Uterus (tissue), 4 donors: Measurements from ENCODE around the gene CPT1C. TPM values are rescaled to one million over a fixed set of nuclear protein-coding genes. Genes with fewer than 3 reads are reported as not detected.

Experiments used
- DNase-seq, 2 donors: peaks; one replicate each; pipeline ENCODE4 v3.0.0-alpha.2; 2019 to 2020
- H3K27ac ChIP-seq, 2 donors: fragments of 200-600 bp; sonication (generic); 1 replicate in 1 of 2; 2 replicates in 1 of 2; pipeline ENCODE4 v1.5.1; 2016 to 2018
- H3K27me3 ChIP-seq, 2 donors: fragments of 200-600 bp; sonication (generic); one replicate each; pipeline ENCODE4 v1.5.1; 2018 to 2019; ENCODE audit warnings: control low read depth in 1 of 2
- H3K36me3 ChIP-seq, 2 donors: fragments of 200-600 bp; sonication (generic); one replicate each; pipeline ENCODE4 v1.5.1; 2019; ENCODE audit warnings: control low read depth in 1 of 2
- H3K4me1 ChIP-seq, 2 donors: fragments of 200-600 bp; sonication (generic); one replicate each; pipeline ENCODE4 v1.5.1; 2018 to 2019; ENCODE audit warnings: control low read depth in 1 of 2
- H3K4me3 ChIP-seq, 2 donors: fragments of 200-600 bp; sonication (generic); 1 replicate in 1 of 2; 2 replicates in 1 of 2; pipeline ENCODE4 v1.5.1; 2018 to 2019; ENCODE audit warnings: mild to moderate bottlenecking in 1 of 2
- H3K9me3 ChIP-seq, 2 donors: fragments of 200-600 bp; sonication (generic); one replicate each; pipeline ENCODE4 v1.5.1; 2019; ENCODE audit warnings: control low read depth in 1 of 2
- POLR2A ChIP-seq, 2 donors: fragments of 450-650 bp; IDR thresholded peaks; one replicate each; pipeline ENCODE4 v1.6.1; 2016; ENCODE audit warnings: antibody characterized with exemption in 2 of 2, mild to moderate bottlenecking in 1 of 2, moderate library complexity in 1 of 2
- intact Hi-C: fragments of 100-400 bp; cut with DNase I; formaldehyde crosslinking; loops from one replicate; pipeline ENCODE4 v1.15.1; 2023; ENCODE audit warnings: low total_unique reads
- total RNA-seq, 4 donors: library from RNA; depleted of rRNA in 3 of 4; stranded (reverse); fragments of >200 nt in 3 of 4; gene quantifications; one replicate each; pipeline versions ENCODE4 v1.1.0 to v1.2.4, GENCODE V29; 2014 to 2023
- TF ChIP-seq, protein P1 (sequence below), 4 experiments: fragments of 200-600 bp in 2 of 4; fragments of 450-650 bp in 2 of 4; sonication (generic) in 2 of 4; IDR thresholded peaks; one replicate each; pipeline ENCODE4 v1.5.1; 2016 to 2019; ENCODE audit warnings: antibody characterized with exemption in 4 of 4, mild to moderate bottlenecking in 2 of 4, moderate library complexity in 1 of 4
- donor health status: DM: yes; HTN: yes; CAD: no.

Gene CPT1C
- total RNA-seq, 4 donors from 2014 or later = 1.5 to 26.6 (median 12.2) TPM

DNA sequence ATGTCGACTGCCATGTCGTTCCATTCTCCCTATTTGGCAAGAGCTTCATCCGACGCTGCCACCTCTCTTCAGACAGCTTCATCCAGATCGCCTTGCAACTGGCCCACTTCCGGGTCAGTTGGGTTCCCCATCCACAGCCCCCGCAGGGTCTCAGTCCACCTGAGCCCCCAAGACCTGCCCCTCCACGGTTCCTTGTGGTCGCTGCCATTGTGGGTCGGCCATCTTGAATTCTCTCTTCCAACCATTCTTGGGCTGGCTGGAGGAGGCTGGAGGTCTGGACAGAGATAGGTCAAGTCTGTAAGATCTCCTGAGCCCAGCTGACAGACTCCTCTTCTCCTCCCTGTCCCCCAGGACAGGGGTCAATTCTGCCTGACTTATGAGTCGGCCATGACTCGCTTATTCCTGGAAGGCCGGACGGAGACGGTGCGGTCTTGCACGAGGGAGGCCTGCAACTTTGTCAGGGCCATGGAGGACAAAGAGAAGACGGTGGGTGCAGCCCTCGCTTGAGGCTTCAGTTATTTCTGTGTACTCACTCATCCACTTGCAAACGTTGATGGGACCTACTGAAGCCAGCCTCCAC is 19.5 kb downstream of the CPT1C start:
- Histone ChIP-seq H3K27me3 (no peaks in the 10 kb centered on the region), H3K27ac (no peak overlapping the region), H3K36me3 (no peaks in the 10 kb centered on the region), H3K4me1 (no peaks in the 10 kb centered on the region), H3K9me3 (no peaks in the 10 kb centered on the region), H3K4me3 (no peak overlapping the region)
- TF ChIP-seq, protein P1, sequence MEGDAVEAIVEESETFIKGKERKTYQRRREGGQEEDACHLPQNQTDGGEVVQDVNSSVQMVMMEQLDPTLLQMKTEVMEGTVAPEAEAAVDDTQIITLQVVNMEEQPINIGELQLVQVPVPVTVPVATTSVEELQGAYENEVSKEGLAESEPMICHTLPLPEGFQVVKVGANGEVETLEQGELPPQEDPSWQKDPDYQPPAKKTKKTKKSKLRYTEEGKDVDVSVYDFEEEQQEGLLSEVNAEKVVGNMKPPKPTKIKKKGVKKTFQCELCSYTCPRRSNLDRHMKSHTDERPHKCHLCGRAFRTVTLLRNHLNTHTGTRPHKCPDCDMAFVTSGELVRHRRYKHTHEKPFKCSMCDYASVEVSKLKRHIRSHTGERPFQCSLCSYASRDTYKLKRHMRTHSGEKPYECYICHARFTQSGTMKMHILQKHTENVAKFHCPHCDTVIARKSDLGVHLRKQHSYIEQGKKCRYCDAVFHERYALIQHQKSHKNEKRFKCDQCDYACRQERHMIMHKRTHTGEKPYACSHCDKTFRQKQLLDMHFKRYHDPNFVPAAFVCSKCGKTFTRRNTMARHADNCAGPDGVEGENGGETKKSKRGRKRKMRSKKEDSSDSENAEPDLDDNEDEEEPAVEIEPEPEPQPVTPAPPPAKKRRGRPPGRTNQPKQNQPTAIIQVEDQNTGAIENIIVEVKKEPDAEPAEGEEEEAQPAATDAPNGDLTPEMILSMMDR (IDR thresholded peaks at IDR 0.05) = no peak
- TF ChIP-seq POLR2A (IDR thresholded peaks at IDR 0.05) = no peak
- DNase-seq = no peak
- intact Hi-C loops = no loop called here

DNA sequence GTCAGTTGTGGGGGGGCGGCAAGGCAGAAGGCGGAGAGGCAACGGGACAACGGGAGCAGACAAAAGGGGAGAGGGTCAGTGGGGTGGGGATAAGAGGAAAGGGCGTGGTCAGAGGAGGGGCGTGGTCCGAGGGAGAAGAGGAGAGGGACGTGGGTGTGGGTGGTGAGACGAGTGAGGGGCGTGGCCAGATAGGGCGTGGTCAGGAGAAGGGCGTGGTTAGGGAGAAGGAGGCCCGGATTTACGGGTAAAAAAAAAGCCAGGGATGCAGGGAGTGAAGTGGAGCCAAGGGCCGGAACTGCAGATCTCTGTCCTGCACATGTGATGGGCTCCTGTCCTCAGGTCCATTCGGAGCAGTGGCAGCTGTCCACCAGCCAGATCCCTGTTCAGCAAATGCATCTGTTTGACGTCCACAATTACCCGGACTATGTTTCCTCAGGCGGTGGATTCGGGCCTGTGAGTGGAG is 21.5 kb downstream of the CPT1C start:
- Histone ChIP-seq H3K36me3 (no peaks in the 10 kb centered on the region), H3K9me3 (no peaks in the 10 kb centered on the region), H3K4me1 (no peaks in the 10 kb centered on the region), H3K27me3 (no peaks in the 10 kb centered on the region), H3K4me3 (peak overlapping the region; percentile 13 to 19), H3K27ac (peak overlapping the region; percentile 45 to 57)
- intact Hi-C loops = no loop called here
- TF ChIP-seq POLR2A (IDR thresholded peaks at IDR 0.05) = no peak
- TF ChIP-seq, protein P1 (IDR thresholded peaks at IDR 0.05) = no peak
- DNase-seq = peak; percentile 93 to 95

DNA sequence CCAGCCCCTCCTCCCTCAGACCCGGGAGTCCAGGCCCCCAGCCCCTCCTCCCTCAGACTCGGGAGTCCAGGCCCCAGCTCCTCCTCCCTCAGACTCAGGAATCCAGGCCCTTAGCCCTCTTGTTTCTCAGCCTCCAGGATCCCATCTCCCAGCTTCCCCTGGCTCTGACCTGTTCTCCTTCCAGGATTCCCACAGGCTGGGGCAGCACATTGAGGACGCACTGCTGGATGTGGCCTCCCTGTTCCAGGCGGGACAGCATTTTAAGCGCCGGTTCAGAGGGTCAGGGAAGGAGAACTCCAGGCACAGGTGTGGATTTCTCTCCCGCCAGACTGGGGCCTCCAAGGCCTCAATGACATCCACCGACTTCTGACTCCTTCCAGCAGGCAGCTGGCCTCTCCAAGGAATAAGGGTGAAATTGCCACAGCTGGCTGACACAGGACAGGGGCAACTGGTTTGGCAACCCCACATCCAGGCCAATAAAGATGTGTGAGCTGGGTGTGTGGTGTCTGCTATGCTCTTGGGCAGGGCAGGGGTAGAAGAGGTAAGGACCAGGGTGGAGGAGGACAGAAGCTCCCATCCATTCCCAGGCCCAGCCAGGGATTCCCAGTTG is 22.4 kb downstream of the CPT1C start:
- no peaks in the 10 kb centered on the region for H3K9me3 ChIP-seq
- peak overlapping the region; percentile 45 to 57 for H3K27ac ChIP-seq
- no peak for DNase-seq
- H3K27me3 ChIP-seq = no peaks in the 10 kb centered on the region
- H3K4me1 ChIP-seq = no peaks in the 10 kb centered on the region
- intact Hi-C loops = no loop called here
- H3K36me3 ChIP-seq = no peaks in the 10 kb centered on the region
- no peak for TF ChIP-seq POLR2A (IDR thresholded peaks at IDR 0.05)
- TF ChIP-seq, protein P1 (IDR thresholded peaks at IDR 0.05) = no peak
- no peak overlapping the region for H3K4me3 ChIP-seq

DNA sequence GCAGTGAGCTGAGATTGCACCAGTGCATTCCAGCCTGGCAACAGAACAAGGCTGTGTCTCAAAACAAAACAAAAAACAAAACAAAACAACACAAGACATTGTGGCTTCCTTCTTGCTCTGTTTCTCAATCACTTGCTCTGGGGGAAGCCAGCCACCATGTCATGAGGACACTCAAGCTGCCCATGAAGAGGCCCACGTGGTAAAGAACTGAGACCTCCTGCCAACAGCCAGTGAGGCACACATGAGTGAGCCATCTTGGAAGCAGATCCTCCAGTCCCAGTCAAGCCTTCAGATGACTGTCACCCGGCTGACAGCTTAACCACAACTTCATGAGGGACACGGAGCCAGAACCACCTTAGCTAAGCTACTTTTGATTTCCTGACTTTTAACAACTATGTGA is 25.2 kb downstream of the CPT1C start:
- Histone ChIP-seq H3K36me3 (no peaks in the 10 kb centered on the region), H3K27ac (no peak overlapping the region), H3K27me3 (no peaks in the 10 kb centered on the region), H3K4me3 (no peak overlapping the region), H3K4me1 (no peaks in the 10 kb centered on the region), H3K9me3 (no peaks in the 10 kb centered on the region)
- no peak for DNase-seq
- intact Hi-C loops = no loop called here
- TF ChIP-seq, protein P1 (IDR thresholded peaks at IDR 0.05) = no peak
- TF ChIP-seq POLR2A (IDR thresholded peaks at IDR 0.05) = no peak

DNA sequence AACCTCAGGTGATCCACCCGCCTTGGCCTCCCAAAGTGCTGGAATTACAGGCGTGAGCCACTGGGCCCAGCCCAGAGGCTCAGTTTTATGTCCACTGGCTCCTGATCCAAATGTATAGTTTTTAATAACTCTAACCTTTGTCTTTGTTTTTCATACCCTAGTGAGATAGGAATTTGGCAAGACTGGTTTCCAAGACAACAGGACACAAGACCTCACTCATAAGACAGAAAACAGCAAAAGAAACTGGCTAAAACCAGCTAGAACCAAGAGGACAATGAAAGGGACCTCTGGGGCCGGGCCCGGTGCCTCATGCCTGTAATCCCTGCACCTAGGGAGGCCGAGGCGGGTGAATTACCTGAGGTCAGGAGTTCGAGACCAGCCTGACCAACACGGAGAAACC is 27.6 kb downstream of the CPT1C start:
- H3K4me1 ChIP-seq = no peaks in the 10 kb centered on the region
- no peak for TF ChIP-seq POLR2A (IDR thresholded peaks at IDR 0.05)
- TF ChIP-seq, protein P1 (IDR thresholded peaks at IDR 0.05) = no peak
- peak overlapping the region in 1 of 2 donors; percentile 49 for H3K4me3 ChIP-seq
- intact Hi-C loops = no loop called here
- no peaks in the 10 kb centered on the region for H3K27me3 ChIP-seq
- H3K36me3 ChIP-seq = no peaks in the 10 kb centered on the region
- no peaks in the 10 kb centered on the region for H3K9me3 ChIP-seq
- DNase-seq = no peak
- peak overlapping the region; percentile 85 to 88 for H3K27ac ChIP-seq
